Measurements from ENCODE around the gene PPARG.

GRCh38 chr3:12428126-12428525, 139.3 kb downstream of the PPARG start:
- no peak for TF ChIP-seq ZNF274 (IDR thresholded peaks at IDR 0.05; ENCODE audit: low read depth, low read length)
- TF ChIP-seq SUZ12 (IDR thresholded peaks at IDR 0.05; ENCODE audit: extremely low read depth, insufficient read depth, insufficient read length), result no peak
- no peak for TF ChIP-seq YY1 (IDR thresholded peaks at IDR 0.05; ENCODE audit: insufficient read depth, insufficient read length)
